Forelimb muscle (tissue), 1 donor: ENCODE data around the gene CFTR. TPM values are rescaled to one million over a fixed set of nuclear protein-coding genes. Genes with fewer than 3 reads are reported as not detected.
"Not testable (repeated sequence)": the region's sequence is repeated elsewhere in the genome, so short reads cannot be mapped to it uniquely, and the experiment has no call there.

Experiments
- DNase-seq: peaks from one replicate; pipeline ENCODE4 v3.0.0-alpha.2; 2013; ENCODE audit warnings: low read depth
- polyA plus RNA-seq: library from polyadenylated mRNA; unstranded; fragments of 120-200 nt; gene quantifications from one replicate; pipeline ENCODE4 v1.2.1, GENCODE V29; 2013; ENCODE audit not compliant: insufficient read length

CFTR gene
- 0.43 TPM for polyA plus RNA-seq

DNA sequence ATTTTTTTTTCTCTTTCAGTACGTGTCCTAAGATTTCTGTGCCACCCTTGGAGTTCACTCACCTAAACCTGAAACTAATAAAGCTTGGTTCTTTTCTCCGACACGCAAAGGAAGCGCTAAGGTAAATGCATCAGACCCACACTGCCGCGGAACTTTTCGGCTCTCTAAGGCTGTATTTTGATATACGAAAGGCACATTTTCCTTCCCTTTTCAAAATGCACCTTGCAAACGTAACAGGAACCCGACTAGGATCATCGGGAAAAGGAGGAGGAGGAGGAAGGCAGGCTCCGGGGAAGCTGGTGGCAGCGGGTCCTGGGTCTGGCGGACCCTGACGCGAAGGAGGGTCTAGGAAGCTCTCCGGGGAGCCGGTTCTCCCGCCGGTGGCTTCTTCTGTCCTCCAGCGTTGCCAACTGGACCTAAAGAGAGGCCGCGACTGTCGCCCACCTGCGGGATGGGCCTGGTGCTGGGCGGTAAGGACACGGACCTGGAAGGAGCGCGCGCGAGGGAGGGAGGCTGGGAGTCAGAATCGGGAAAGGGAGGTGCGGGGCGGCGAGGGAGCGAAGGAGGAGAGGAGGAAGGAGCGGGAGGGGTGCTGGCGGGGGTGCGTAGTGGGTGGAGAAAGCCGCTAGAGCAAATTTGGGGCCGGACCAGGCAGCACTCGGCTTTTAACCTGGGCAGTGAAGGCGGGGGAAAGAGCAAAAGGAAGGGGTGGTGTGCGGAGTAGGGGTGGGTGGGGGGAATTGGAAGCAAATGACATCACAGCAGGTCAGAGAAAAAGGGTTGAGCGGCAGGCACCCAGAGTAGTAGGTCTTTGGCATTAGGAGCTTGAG is at the start of gene CFTR:
Gene CFTR, plus strand, starts transcription at position 801 of the 830 bp plus-strand sequence. CDS start 70 bp downstream, outside the sequence.
- DNase-seq: no peak

DNA sequence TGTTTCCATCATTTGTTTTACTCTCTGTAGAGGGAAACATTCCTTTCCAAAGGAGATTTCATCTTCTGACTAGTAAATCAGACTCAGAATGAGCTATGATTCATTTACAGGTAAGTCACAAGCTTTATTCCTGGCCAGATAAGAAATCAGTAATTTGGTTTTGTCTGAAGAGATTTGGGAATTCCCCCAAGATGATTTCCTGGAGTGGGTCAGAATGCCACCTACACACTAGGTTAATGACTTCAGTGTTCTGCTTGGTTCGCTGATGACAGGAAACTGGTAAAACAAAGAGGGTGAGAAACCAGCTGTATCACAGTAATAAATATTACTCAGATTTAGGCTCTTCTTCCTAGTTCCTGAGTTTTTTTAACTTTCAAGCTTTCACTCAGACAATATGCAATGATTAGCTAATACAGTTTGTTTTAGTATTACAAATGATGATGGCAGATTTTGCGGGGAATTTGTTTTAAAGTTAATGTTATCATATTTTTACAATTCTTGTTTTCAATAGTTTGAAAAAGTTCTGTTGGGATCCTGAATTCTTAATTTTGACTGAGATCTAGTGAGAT is 44.3 kb upstream of the CFTR start:
- DNase-seq: no peak

DNA sequence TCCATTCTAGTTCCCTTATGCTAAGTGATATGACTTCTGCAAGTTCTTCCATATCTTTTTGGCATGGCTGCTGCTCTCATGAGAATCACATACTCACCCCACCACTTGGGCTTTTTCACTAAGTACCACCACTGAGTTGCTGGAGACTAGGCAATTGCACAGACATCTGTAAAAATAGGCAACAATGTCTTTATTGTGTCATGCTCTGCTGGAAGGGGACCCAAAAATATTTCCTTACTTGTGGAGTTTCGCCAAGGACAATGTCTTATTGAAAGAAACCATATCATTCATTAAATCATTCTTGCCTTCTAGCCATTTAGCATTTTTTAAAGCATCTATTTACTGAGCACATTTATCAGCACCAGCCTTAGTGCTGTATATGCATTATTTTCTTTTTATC is 35.2 kb upstream of the CFTR start:
- no peak for DNase-seq

DNA sequence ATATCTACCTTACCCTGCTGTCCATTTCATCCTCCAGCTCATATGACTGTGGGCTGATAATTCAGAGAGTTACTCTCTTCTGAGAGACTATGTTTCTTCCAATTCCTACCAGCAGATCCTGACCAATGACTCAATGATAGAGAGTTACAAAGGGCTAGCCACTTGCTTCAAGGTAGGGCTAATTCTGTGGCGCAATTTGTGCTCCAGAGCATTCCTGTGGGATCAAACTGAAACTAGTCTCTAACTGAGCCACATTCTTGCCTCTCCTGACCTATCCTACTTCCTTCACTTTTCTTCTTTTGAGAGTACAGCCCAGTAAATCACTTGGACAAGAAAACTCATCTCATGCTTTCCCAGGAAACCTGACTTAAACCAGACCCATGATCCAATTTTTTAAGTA is 34.6 kb upstream of the CFTR start:
- no peak for DNase-seq

DNA sequence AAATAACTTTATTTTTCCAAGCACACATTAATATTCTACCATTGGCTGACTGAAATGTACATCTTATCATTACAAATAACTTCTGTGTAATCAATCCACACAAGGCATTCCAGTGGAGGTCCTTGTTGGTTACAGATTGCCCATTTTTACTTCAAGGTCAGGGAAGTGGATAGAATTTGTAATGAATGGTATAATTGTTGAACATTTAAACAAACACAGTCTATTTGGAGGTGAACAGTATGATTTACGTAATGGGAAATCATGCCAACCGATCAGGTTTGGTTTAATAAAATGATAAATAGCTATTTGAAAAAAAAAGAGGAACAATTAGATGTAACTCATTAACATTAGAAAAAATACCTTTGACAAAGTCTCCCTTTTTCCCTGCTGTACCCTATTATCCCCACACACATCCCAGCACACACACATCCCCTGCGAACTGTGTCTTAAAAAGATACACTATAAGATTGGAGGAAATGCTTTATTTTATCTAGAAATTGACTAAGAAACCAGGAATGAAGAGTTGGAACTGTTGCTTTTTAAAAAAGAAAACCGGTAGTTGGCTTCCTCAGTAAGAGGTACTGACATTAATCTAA is 33.5 kb upstream of the CFTR start:
- DNase-seq: no peak

DNA sequence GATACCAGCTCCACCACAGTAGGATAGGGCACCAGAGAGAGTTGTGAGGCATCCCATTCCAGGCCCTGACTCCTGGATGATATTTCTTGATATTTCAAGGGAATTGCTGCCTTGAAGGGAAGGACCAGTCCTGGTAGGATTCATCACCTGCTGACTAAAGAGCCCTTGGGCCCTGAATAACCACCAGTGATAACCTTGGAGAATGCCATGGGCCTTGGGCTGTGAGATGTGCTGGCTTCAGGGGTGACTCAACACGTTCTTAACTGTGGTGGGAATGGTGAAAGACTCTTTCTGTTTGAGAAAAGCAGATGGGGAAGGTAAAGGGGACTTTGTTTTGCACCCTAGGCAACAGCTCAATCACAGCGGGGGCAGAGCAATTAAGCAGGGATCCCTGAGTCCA is 31.2 kb upstream of the CFTR start:
- no peak for DNase-seq

DNA sequence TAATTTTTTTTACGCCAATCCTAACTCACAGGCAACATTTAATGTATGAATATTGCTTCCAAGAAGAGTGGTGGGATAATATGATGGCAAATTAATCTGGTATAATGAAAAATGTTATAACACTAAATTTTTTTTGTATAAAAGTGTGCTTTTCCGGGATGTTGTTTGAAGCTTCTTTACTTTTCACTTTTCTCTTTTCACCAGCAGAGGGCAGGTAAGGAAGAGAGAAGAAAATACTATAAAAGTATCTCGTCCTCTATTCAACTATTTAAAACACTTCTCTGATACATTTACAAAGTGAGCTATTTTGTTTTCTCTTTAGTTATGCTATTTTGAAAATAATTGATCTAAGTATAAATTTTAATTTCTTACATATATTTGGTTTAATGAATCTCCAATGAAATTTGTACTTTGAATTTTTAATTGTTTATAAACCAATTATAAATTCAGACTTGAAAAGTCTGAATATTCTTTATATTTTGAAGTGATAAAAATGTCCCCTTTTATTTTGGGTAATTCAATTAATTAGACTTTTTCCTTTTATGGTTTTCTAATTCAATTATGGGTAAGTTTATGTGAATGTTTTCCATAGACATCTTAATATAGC is 20.7 kb upstream of the CFTR start:
- DNase-seq: no peak

DNA sequence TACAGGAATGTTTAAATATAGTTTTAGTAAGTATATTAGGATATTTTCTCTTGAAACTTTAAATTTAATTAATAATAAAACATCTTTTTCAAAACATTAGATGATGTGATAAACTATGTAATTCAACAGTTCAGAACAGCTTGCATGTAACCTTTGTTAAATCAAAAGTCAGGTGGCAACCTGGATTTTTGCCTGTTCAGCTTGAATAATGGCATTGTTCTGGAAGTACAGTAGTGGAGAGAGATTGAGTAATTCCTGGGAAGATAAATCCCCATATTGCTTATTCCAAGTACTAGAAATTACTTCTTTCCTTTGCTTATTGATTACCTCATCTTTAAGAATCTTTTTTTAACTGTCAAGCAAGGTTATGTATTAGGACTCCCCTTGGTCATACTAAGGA is 20.1 kb upstream of the CFTR start:
- no peak for DNase-seq

DNA sequence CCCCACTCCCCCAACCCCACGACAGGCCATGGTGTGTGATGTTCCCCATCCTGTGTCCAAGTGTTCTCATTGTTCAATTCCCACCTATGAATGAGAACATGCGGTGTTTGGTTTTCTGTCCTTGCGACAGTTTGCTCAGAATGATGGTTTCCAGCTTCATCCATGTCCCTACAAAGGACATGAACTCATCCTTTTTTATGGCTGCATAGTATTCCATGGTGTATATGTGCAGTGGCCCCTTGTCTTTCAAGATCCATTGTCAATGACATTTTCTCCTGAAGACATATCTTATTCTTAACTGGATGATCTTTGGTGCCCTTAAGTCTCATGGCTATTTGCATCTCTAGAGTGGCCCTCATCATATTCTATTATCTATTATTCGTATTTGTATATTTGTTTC is 19.0 kb upstream of the CFTR start:
- not testable (repeated sequence) for DNase-seq

DNA sequence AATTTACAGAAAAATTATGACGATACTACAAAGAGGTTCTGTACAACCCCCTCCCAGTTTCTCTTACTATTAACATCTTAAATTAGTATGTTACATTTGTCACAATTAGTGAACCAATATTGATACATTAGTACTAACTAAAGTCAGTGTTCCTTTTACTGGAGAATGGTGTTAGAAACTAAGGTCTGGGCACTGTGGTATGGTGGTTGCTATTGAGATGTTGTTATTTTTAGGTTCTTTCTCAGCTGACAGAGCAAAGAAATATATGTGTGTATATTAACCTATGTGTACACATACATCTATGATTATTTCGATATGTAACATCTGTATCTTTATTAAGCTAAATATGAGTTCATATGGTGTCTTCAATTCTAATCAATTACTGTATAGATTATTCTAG is 11.7 kb upstream of the CFTR start:
- no peak for DNase-seq

DNA sequence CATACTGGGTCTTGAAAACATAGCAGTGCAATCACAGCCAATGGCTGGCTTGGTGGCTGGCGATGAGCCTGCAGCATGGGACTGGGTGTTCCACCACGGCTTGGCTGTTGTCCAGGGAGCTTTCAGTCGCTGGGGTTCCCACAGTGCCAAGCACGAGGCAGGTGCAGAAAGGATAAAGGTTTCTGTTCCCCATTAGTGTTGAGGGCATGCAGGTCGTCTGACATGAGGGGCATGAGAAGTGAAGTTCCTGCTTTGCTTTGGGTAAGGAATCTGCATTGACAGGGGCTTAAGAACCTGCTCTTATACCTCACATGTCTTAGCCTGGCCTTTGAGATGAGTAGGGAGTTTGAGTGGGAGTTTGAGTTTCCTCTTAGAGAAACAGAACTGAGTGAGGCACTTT is 9.0 kb upstream of the CFTR start:
- no peak for DNase-seq

DNA sequence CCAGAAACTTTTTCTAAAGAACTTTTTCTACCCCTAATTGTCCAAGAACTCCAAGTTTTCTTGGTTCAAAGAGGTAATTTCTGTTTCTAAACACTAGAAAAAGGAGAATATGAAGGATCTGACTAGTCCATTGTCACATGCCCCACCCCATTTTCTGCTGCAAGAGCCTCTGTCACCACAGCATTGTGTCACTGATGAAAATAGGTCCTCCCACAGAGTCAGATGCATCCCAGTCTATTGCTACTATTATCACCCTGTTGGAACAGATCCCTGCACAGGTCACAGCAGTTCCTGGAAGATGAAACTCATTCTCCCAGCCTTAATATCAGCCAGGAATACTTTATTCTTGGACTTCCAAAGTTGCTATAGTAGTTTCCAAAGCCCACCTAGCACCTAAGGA is 7.5 kb upstream of the CFTR start:
- no peak for DNase-seq

DNA sequence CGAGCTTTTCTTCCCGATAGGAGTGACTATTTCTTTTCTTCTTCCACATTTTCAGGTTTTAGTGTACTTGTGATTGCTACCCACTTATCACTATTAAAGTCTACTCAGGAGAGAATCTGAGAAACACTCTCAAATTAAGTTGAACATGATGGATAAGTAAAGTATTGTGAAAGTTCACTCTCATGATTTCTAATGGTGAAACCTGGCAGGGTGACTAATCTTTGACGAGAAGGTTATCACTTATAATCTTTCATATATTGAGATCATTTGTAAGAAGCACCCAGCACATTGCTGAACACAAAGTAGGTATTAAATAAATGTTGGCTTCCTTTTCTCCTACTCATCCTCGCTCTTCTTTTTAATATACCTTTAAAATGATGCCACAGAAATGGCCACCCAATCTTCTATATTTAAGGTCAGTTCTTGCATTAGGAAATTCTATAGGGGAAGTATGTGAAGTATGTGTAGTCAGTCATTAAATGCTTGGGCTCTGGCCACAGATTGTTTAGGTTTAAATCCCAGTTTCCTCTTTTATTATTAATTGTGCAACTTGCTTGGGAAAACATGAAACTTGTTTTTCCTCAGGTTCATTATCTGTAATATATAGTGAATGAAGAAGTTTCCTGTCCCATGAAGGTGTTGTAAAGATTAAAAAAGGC is 3.1 kb upstream of the CFTR start:
- DNase-seq: no peak

DNA sequence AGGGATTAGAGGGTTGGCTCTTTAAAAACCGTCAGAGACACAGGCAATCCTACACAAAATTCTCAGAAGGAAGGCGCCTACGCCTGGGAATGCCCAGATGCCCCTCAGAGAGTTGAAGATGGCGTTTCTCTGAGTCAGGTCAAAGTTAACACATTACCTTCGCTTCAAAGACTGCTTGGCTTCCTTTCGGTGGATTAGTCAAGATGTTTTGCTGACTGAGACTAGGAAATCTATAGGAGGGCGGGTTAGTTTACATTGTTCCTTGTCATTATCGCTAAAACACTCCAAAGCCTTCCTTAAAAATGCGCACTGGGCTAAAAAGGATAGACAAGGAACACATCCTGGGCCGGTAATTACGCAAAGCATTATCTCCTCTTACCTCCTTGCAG is 995 bp upstream of the CFTR start:
- DNase-seq: no peak

DNA sequence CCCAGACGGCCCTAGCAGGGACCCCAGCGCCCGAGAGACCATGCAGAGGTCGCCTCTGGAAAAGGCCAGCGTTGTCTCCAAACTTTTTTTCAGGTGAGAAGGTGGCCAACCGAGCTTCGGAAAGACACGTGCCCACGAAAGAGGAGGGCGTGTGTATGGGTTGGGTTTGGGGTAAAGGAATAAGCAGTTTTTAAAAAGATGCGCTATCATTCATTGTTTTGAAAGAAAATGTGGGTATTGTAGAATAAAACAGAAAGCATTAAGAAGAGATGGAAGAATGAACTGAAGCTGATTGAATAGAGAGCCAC is 184 bp downstream of the CFTR start:
- DNase-seq: no peak

DNA sequence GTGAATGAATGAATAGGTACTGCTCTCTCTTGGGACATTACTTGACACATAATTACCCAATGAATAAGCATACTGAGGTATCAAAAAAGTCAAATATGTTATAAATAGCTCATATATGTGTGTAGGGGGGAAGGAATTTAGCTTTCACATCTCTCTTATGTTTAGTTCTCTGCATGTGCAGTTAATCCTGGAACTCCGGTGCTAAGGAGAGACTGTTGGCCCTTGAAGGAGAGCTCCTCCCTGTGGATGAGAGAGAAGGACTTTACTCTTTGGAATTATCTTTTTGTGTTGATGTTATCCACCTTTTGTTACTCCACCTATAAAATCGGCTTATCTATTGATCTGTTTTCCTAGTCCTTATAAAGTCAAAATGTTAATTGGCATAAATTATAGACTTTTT is 1.2 kb downstream of the CFTR start:
- no peak for DNase-seq

DNA sequence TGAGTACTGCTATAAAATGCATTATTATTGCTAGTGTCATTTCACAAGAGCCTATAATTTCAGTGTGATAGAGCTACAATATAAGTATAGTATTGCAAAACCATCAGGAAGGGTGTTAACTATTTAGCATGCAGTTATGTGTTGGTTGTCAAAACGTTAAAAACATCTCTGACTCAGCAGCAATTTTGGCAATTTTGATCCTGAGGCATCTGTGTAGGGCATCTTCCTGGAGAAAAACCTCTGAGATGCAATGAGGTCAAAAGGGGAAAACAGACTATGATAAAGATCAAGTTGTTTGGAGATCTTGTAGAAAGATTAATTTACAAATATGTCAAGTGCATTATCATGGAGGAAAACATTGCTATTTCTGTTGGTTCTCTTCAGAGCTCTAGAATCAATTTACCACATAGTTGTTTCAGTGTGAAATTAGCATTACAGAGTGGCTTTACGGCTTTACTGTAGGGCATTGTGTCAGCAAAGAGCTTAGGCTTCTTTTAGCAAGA is 5.3 kb downstream of the CFTR start:
- DNase-seq: no peak

DNA sequence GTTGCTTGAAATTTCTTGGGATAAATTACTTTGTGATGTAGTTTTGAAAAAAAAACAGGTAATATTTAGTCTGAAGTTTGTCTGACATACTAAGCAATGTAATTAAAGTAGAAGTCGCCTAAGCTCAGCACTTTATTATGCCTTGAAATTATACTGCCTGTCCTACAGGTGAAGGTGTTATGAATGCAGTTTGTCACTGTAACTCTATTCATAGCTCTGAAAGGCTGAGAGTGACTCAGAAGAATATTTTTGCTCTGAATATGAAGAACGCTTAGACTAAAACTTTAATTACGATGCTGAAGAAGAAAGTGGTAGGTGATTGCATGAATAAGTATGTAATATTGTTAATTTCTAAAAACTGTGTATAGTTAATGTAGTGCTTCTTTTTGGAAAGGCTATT is 9.2 kb downstream of the CFTR start:
- DNase-seq: no peak

DNA sequence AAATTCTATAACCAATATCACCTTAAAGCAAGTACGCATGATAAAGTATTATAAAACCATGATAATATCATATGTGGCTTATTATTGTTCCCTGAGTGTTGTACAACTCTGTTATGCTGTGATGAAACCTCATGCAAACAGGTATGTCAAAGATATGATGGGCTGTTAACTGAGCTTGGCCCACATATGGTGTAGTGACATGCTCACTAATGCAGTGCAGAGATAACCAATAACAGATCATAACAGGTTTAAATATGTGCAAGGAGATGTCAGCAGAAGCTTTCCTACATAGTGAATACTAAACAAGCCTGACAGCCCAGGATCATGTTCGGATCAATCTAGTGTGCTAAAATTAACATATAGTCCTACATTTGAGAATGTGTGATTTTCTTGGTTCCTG is 9.6 kb downstream of the CFTR start:
- no peak for DNase-seq

DNA sequence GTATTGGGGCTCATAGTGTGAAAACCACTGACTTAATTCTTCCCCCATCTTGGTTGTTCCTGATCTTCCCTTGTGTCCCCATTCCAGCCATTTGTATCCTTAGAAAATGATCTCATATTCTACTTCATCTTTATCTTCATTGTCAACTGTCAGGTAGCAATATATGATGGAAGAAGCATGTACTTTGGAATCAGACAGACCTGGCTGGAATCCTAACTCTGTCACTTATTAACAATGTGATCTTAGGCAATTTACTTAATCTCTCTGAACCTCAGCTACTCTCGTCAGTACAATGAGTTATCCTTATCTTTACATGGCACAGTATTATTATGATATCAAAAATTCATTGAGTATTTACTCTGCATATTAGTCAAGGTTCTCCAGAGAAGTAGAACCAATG is 10.1 kb downstream of the CFTR start:
- no peak for DNase-seq

DNA sequence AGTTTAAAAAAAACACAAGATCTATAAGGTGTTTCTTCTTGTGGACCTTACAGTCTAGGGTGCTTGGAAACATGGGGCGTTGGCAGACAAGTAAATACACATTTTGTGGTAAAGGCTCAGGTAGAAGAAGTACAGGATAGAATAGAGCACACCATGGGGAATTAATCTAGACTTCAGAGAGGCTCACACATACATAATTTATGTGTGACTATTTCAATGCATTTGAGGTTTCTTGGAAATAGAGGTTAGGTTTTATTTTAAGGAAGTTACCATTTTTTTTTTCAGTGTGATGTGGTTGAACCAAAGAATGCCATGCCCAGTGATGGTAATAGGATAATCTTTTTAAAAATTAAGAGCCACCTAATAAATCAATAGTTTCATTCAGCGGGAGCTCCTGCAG is 12.8 kb downstream of the CFTR start:
- DNase-seq: no peak

DNA sequence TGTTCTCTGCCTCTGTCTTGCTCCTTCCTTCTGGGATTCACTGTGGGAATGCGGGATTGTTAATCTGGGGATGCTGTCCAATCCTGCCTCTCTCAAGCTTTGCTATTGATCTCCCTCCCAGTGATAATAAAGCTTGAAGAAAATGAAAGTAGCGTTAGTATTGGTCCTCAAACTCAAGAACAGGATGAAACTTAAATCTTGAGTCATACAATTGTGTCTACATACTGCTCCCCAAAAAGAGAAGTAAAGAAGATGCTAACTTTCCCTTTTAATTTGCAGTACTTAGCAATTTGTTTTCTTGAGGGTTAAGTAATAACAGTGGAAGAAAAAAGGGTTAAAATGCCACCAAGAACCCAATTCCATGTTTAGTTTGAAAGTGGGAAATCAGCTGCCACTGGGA is 13.6 kb downstream of the CFTR start:
- DNase-seq: no peak
